ENCODE measurements around the gene GULP1.

GRCh38 chr2:188534875-188535274 is 243.2 kb downstream of the GULP1 start:
- TF ChIP-seq, protein P1, sequence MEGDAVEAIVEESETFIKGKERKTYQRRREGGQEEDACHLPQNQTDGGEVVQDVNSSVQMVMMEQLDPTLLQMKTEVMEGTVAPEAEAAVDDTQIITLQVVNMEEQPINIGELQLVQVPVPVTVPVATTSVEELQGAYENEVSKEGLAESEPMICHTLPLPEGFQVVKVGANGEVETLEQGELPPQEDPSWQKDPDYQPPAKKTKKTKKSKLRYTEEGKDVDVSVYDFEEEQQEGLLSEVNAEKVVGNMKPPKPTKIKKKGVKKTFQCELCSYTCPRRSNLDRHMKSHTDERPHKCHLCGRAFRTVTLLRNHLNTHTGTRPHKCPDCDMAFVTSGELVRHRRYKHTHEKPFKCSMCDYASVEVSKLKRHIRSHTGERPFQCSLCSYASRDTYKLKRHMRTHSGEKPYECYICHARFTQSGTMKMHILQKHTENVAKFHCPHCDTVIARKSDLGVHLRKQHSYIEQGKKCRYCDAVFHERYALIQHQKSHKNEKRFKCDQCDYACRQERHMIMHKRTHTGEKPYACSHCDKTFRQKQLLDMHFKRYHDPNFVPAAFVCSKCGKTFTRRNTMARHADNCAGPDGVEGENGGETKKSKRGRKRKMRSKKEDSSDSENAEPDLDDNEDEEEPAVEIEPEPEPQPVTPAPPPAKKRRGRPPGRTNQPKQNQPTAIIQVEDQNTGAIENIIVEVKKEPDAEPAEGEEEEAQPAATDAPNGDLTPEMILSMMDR (conservative IDR thresholded peaks at IDR 0.05) = no peak
- no peak for TF ChIP-seq ZFX (IDR thresholded peaks at IDR 0.05)
